Measurements from ENCODE around the gene ZDHHC19. TPM values are rescaled to one million over a fixed set of nuclear protein-coding genes. Genes with fewer than 3 reads are reported as not detected.
"Not testable (repeated sequence)": the region's sequence is repeated elsewhere in the genome, so short reads cannot be mapped to it uniquely, and the experiment has no call there.

ZDHHC19 gene
- total RNA-seq, 1 donor from 2014 or later, result 0.31 TPM

- ChIA-PET POLR2A (no interaction called here), CTCF (no interaction called here)
- Mint-ChIP-seq H3K27me3 (no peaks in the 10 kb centered on the region), H3K4me3 (no peak overlapping the region), H3K27ac (no peak overlapping the region), H3K36me3 (ENCODE audit: low read depth) (no peaks in the 10 kb centered on the region), H3K4me1 (peaks cover 25% of the 10 kb centered on the region), H3K9me3 (peaks cover 3% of the 10 kb centered on the region)
- intact Hi-C loops (cut with micrococcal nuclease), result no loop called here
- TF ChIP-seq CTCF (IDR thresholded peaks at IDR 0.05), result no peak
- DNase-seq (no peak), ATAC-seq (ENCODE audit: low read depth) (no peak)
These were observed 35.5 kb downstream of the ZDHHC19 start for GRCh38 chr3:196175722-196176121.

GRCh38 chr3:196175116-196175625, 36.0 kb downstream of the ZDHHC19 start:
- ATAC-seq (ENCODE audit: low read depth) (no peak), DNase-seq (no peak)
- Mint-ChIP-seq H3K9me3 (peaks cover 3% of the 10 kb centered on the region), H3K4me3 (no peak overlapping the region), H3K4me1 (peaks cover 24% of the 10 kb centered on the region), H3K36me3 (ENCODE audit: low read depth) (no peaks in the 10 kb centered on the region), H3K27ac (no peak overlapping the region), H3K27me3 (no peaks in the 10 kb centered on the region)
- ChIA-PET CTCF (no interaction called here), POLR2A (no interaction called here)
- intact Hi-C loops (cut with micrococcal nuclease), result no loop called here
- no peak for TF ChIP-seq CTCF (IDR thresholded peaks at IDR 0.05)

- ChIA-PET POLR2A (no interaction called here), CTCF (no interaction called here)
- TF ChIP-seq CTCF (IDR thresholded peaks at IDR 0.05), result no peak
- Mint-ChIP-seq H3K36me3 (ENCODE audit: low read depth) (no peaks in the 10 kb centered on the region), H3K4me3 (no peak overlapping the region), H3K27me3 (no peaks in the 10 kb centered on the region), H3K4me1 (peaks cover 20% of the 10 kb centered on the region), H3K9me3 (peaks cover 3% of the 10 kb centered on the region), H3K27ac (no peak overlapping the region)
- no peak for ATAC-seq (ENCODE audit: low read depth)
- DNase-seq, result no peak
- intact Hi-C loops (cut with micrococcal nuclease), result no loop called here
These were observed 36.5 kb downstream of the ZDHHC19 start for GRCh38 chr3:196174652-196175051.

- ATAC-seq (ENCODE audit: low read depth); H3K4me1 Mint-ChIP-seq; H3K36me3 Mint-ChIP-seq (ENCODE audit: low read depth); H3K27ac Mint-ChIP-seq; H3K9me3 Mint-ChIP-seq; DNase-seq; intact Hi-C loops (cut with micrococcal nuclease); H3K4me3 Mint-ChIP-seq; H3K27me3 Mint-ChIP-seq: not testable (repeated sequence)
- POLR2A ChIA-PET, result interaction anchor here (0.7 to 1.5 kb wide), 2 partner anchors 9 to 74 kb away, joined by 4 to 5 read pairs; no protein-coding TSS in a partner anchor
- CTCF ChIA-PET, result interaction anchor here (1.1 kb wide), 1 partner anchor 10 kb away, joined by 5 read pairs; no protein-coding TSS in a partner anchor
These were observed 40.9 kb downstream of the ZDHHC19 start for GRCh38 chr3:196170296-196170695.

GRCh38 chr3:196169836-196170240, 41.4 kb downstream of the ZDHHC19 start:
- H3K4me1 Mint-ChIP-seq, result peaks cover 9% of the 10 kb centered on the region
- ChIA-PET CTCF (no interaction called here), POLR2A (interaction anchor here (1.5 kb wide), 1 partner anchor 10 kb away, joined by 5 read pairs; no protein-coding TSS in a partner anchor)
- DNase-seq, result no peak
- H3K4me3 Mint-ChIP-seq, result no peak overlapping the region
- no peaks in the 10 kb centered on the region for H3K27me3 Mint-ChIP-seq
- H3K36me3 Mint-ChIP-seq (ENCODE audit: low read depth), result no peaks in the 10 kb centered on the region
- H3K27ac Mint-ChIP-seq, result no peak overlapping the region
- peaks cover 3% of the 10 kb centered on the region for H3K9me3 Mint-ChIP-seq
- no peak for TF ChIP-seq CTCF (IDR thresholded peaks at IDR 0.05)
- no peak for ATAC-seq (ENCODE audit: low read depth)
- intact Hi-C loops (cut with micrococcal nuclease), result no loop called here

All from activated B cell treated with CpG ODN at 0.5 μM for 24 hours (primary cell).